ENCODE results near the gene CABLES1.

Gene CABLES1

GRCh38 chr18:23115683-23116096 lies 19.6 kb upstream of the CABLES1 start:
- TF ChIP-seq POLR2AphosphoS5 (IDR thresholded peaks at IDR 0.05; ENCODE audit: borderline replicate concordance, low read depth, low read length), result no peak
- no peak for TF ChIP-seq FOXP2 (optimal IDR thresholded peaks at IDR 0.05; ENCODE audit: control extremely low read depth, extremely low read length, insufficient read depth)
- TF ChIP-seq EZH2 (IDR thresholded peaks at IDR 0.05), result no peak
- no peak for DNase-seq (ENCODE audit: low read depth, low spot score)

GRCh38 chr18:23121133-23121532 lies 14.2 kb upstream of the CABLES1 start:
- TF ChIP-seq FOXP2 (optimal IDR thresholded peaks at IDR 0.05; ENCODE audit: control extremely low read depth, extremely low read length, insufficient read depth), result no peak
- no peak for TF ChIP-seq EZH2 (IDR thresholded peaks at IDR 0.05)
- no peak for TF ChIP-seq POLR2AphosphoS5 (IDR thresholded peaks at IDR 0.05; ENCODE audit: borderline replicate concordance, low read depth, low read length)
- Histone ChIP-seq H3K36me3 (ENCODE audit: insufficient read depth, low read length) (no peaks in the 10 kb centered on the region), H3K9ac (ENCODE audit: insufficient read length) (no peak overlapping the region), H3K4me3 (no peak overlapping the region), H3K27ac (no peak overlapping the region), H3K9me3 (ENCODE audit: low read depth, low read length) (no peaks in the 10 kb centered on the region)
- no peak for DNase-seq (ENCODE audit: low read depth, low spot score)

More at GRCh38 chr18:23115683-23116096, 19.6 kb upstream of the CABLES1 start:
- Histone ChIP-seq H3K36me3 (ENCODE audit: insufficient read depth, low read length) (no peaks in the 10 kb centered on the region), H3K4me3 (no peak overlapping the region), H3K9ac (ENCODE audit: insufficient read length) (no peak overlapping the region), H3K27ac (no peak overlapping the region), H3K9me3 (ENCODE audit: low read depth, low read length) (no peaks in the 10 kb centered on the region)

- no peaks in the 10 kb centered on the region for H3K9me3 ChIP-seq (ENCODE audit: low read depth, low read length)
Measured at GRCh38 chr18:23122334-23123229, 12.7 kb upstream of the CABLES1 start.

GRCh38 chr18:23126376-23127056 lies 8.8 kb upstream of the CABLES1 start:
- DNase-seq (ENCODE audit: low read depth, low spot score), result no peak
- TF ChIP-seq EZH2 (IDR thresholded peaks at IDR 0.05) (no peak), POLR2AphosphoS5 (IDR thresholded peaks at IDR 0.05; ENCODE audit: borderline replicate concordance, low read depth, low read length) (no peak), FOXP2 (optimal IDR thresholded peaks at IDR 0.05; ENCODE audit: control extremely low read depth, extremely low read length, insufficient read depth) (no peak)
- no peak overlapping the region for H3K4me3 ChIP-seq
- no peak overlapping the region for H3K9ac ChIP-seq (ENCODE audit: insufficient read length)
- H3K36me3 ChIP-seq (ENCODE audit: insufficient read depth, low read length), result no peaks in the 10 kb centered on the region
- H3K9me3 ChIP-seq (ENCODE audit: low read depth, low read length), result no peaks in the 10 kb centered on the region
- no peak overlapping the region for H3K27ac ChIP-seq

More at GRCh38 chr18:23122334-23123229, 12.7 kb upstream of the CABLES1 start:
- no peak overlapping the region for H3K27ac ChIP-seq
- H3K36me3 ChIP-seq (ENCODE audit: insufficient read depth, low read length), result no peaks in the 10 kb centered on the region
- H3K9ac ChIP-seq (ENCODE audit: insufficient read length), result no peak overlapping the region
- TF ChIP-seq POLR2AphosphoS5 (IDR thresholded peaks at IDR 0.05; ENCODE audit: borderline replicate concordance, low read depth, low read length) (no peak), FOXP2 (optimal IDR thresholded peaks at IDR 0.05; ENCODE audit: control extremely low read depth, extremely low read length, insufficient read depth) (no peak), EZH2 (IDR thresholded peaks at IDR 0.05) (no peak)
- no peak overlapping the region for H3K4me3 ChIP-seq
- DNase-seq (ENCODE audit: low read depth, low spot score), result no peak

- H3K9ac ChIP-seq (ENCODE audit: insufficient read length), result no peak overlapping the region
- no peak for TF ChIP-seq POLR2AphosphoS5 (IDR thresholded peaks at IDR 0.05; ENCODE audit: borderline replicate concordance, low read depth, low read length)
- TF ChIP-seq FOXP2 (optimal IDR thresholded peaks at IDR 0.05; ENCODE audit: control extremely low read depth, extremely low read length, insufficient read depth), result no peak
- TF ChIP-seq EZH2 (IDR thresholded peaks at IDR 0.05), result no peak
- H3K9me3 ChIP-seq (ENCODE audit: low read depth, low read length), result no peaks in the 10 kb centered on the region
- no peak overlapping the region for H3K4me3 ChIP-seq
- H3K36me3 ChIP-seq (ENCODE audit: insufficient read depth, low read length), result no peaks in the 10 kb centered on the region
- no peak for DNase-seq (ENCODE audit: low read depth, low spot score)
- no peak overlapping the region for H3K27ac ChIP-seq
Measured at GRCh38 chr18:23127090-23127489, 8.2 kb upstream of the CABLES1 start.

GRCh38 chr18:23129355-23130002 lies 5.8 kb upstream of the CABLES1 start:
- DNase-seq (ENCODE audit: low read depth, low spot score), result no peak
- H3K9me3 ChIP-seq (ENCODE audit: low read depth, low read length), result no peaks in the 10 kb centered on the region
- no peak overlapping the region for H3K27ac ChIP-seq
- no peak overlapping the region for H3K4me3 ChIP-seq
- TF ChIP-seq FOXP2 (optimal IDR thresholded peaks at IDR 0.05; ENCODE audit: control extremely low read depth, extremely low read length, insufficient read depth), result no peak
- TF ChIP-seq POLR2AphosphoS5 (IDR thresholded peaks at IDR 0.05; ENCODE audit: borderline replicate concordance, low read depth, low read length), result no peak
- no peak for TF ChIP-seq EZH2 (IDR thresholded peaks at IDR 0.05)
- no peak overlapping the region for H3K9ac ChIP-seq (ENCODE audit: insufficient read length)
- no peaks in the 10 kb centered on the region for H3K36me3 ChIP-seq (ENCODE audit: insufficient read depth, low read length)

GRCh38 chr18:23131693-23132319 lies 3.5 kb upstream of the CABLES1 start:
- no peak overlapping the region for H3K9ac ChIP-seq (ENCODE audit: insufficient read length)
- no peaks in the 10 kb centered on the region for H3K36me3 ChIP-seq (ENCODE audit: insufficient read depth, low read length)

More at GRCh38 chr18:23131693-23132319, 3.5 kb upstream of the CABLES1 start:
- Histone ChIP-seq H3K27ac (no peak overlapping the region), H3K4me3 (no peak overlapping the region), H3K9me3 (ENCODE audit: low read depth, low read length) (no peaks in the 10 kb centered on the region)
- TF ChIP-seq FOXP2 (optimal IDR thresholded peaks at IDR 0.05; ENCODE audit: control extremely low read depth, extremely low read length, insufficient read depth) (no peak), POLR2AphosphoS5 (IDR thresholded peaks at IDR 0.05; ENCODE audit: borderline replicate concordance, low read depth, low read length) (no peak), EZH2 (IDR thresholded peaks at IDR 0.05) (no peak)
- DNase-seq (ENCODE audit: low read depth, low spot score), result no peak

All from SK-N-MC (cell line).